ENCODE results near the gene LRRC63.

Gene LRRC63

GRCh38 chr13:46311217-46311616 lies 99.5 kb downstream of the LRRC63 start:
- no peak for DNase-seq (ENCODE audit: low read depth)

- DNase-seq (ENCODE audit: low read depth): no peak
Measured at GRCh38 chr13:46313024-46313423, 101.3 kb downstream of the LRRC63 start.

GRCh38 chr13:46313432-46314257 lies 101.9 kb downstream of the LRRC63 start:
- no peak for DNase-seq (ENCODE audit: low read depth)

- no peak for DNase-seq (ENCODE audit: low read depth)
Measured at GRCh38 chr13:46314587-46314986, 102.9 kb downstream of the LRRC63 start.

- no peak for DNase-seq (ENCODE audit: low read depth)
Measured at GRCh38 chr13:46315036-46315435, 103.3 kb downstream of the LRRC63 start.

GRCh38 chr13:46315491-46316075 lies 103.9 kb downstream of the LRRC63 start:
- DNase-seq (ENCODE audit: low read depth): no peak

GRCh38 chr13:46317120-46317519 lies 105.4 kb downstream of the LRRC63 start:
- no peak for DNase-seq (ENCODE audit: low read depth)

GRCh38 chr13:46318986-46319385 lies 107.3 kb downstream of the LRRC63 start:
- no peak for DNase-seq (ENCODE audit: low read depth)

GRCh38 chr13:46320406-46320805 lies 108.7 kb downstream of the LRRC63 start:
- DNase-seq (ENCODE audit: low read depth): no peak

GRCh38 chr13:46320821-46321220 lies 109.1 kb downstream of the LRRC63 start:
- DNase-seq (ENCODE audit: low read depth): no peak

- no peak for DNase-seq (ENCODE audit: low read depth)
Measured at GRCh38 chr13:46321494-46322225, 109.9 kb downstream of the LRRC63 start.

GRCh38 chr13:46324976-46325375 lies 113.2 kb downstream of the LRRC63 start:
- no peak for DNase-seq (ENCODE audit: low read depth)

Measured in GM04503 (cell line).